Mucosa of rectum (tissue), 2 donors: ENCODE measurements around the gene MIAT.

Source experiments
- H3K27ac ChIP-seq, 2 donors: one replicate each; pipeline ENCODE4 v1.7.0; 2013; ENCODE audit warnings: inconsistent platforms in 2 of 2, low read depth in 2 of 2, low read length in 2 of 2
- H3K27me3 ChIP-seq, 2 donors: one replicate each; pipeline ENCODE4 v1.7.0; 2013; ENCODE audit warnings: low read length in 2 of 2; ENCODE audit not compliant: control insufficient read depth in 2 of 2, insufficient read depth in 2 of 2
- H3K36me3 ChIP-seq, 2 donors: one replicate each; pipeline ENCODE4 v1.7.0; 2013; ENCODE audit warnings: low read length in 2 of 2; ENCODE audit not compliant: control insufficient read depth in 2 of 2, insufficient read depth in 2 of 2
- H3K4me1 ChIP-seq, 2 donors: one replicate each; pipeline ENCODE4 v1.7.0; 2013; ENCODE audit warnings: low read length in 2 of 2, mild to moderate bottlenecking in 1 of 2; ENCODE audit not compliant: control insufficient read depth in 2 of 2, insufficient read depth in 2 of 2
- H3K4me3 ChIP-seq, 2 donors: one replicate each; pipeline ENCODE4 v1.7.0; 2013; ENCODE audit warnings: low read length in 2 of 2
- H3K9ac ChIP-seq, 2 donors: one replicate each; pipeline ENCODE4 v1.7.0; 2013; ENCODE audit warnings: low read length in 2 of 2, low read depth in 1 of 2, mild to moderate bottlenecking in 1 of 2
- H3K9me3 ChIP-seq, 2 donors: one replicate each; pipeline ENCODE4 v1.7.0; 2013; ENCODE audit warnings: low read length in 2 of 2; ENCODE audit not compliant: control insufficient read depth in 2 of 2
- donor health status: healthy.
- donor health status: Normal muscosa, but diverticular disease.

Gene MIAT

DNA sequence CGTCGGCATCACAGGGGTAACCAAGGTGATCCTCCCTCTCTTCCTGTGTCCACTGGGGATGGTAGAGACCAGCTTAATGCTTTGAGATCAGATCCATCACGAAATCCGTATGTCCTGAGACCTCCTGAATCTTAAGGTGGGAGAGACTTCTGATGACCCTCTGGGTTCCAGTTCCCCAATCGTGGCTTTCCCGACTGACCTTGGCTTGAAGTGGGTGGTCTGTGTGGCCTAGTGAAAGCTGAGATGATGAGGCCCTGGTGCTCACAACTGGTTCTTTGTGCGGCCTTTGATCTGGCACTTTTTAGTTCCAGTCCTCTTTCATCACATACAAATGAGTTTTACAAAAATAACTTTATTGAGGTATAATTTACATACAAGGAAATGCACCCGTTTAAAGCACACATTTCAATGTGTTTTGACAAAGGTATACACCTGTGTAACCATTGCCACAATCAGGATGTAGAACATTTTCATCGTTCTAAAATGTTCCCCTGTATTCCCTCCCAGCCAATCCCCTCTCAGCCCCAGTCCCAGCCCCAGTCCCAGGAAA lies 6.1 kb downstream of the MIAT start:
- H3K27ac ChIP-seq, result no peak overlapping the region
- peaks cover 0 to 6% of the 10 kb centered on the region in 2 donors for H3K4me1 ChIP-seq
- peaks cover 5 to 6% of the 10 kb centered on the region in 2 donors for H3K27me3 ChIP-seq
- no peaks in the 10 kb centered on the region for H3K9me3 ChIP-seq
- H3K9ac ChIP-seq, result no peak overlapping the region
- no peaks in the 10 kb centered on the region for H3K36me3 ChIP-seq
- no peak overlapping the region for H3K4me3 ChIP-seq

DNA sequence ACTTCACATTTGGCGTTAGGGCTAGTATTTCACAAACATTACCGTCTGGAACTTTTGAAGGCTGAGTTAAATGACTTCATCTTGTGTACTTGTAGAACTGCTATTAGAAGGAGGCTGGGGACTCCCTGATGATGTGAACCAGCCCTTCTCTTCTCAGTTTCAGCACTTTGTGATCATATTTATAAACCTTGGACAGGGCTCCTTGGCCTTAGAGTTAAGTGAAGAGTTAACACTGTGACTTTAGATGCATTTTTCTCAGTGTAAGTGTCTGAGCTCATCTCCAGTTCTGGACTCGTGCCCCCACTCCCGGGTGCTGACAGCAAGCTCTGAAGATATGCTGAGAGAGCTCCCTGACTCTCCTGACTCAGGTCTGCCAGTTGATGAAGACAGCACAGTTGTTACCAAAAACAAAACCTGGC lies 8.4 kb downstream of the MIAT start:
- Histone ChIP-seq H3K36me3 (no peaks in the 10 kb centered on the region), H3K4me1 (no peaks in the 10 kb centered on the region), H3K4me3 (no peak overlapping the region), H3K27me3 (peaks cover 0 to 5% of the 10 kb centered on the region in 2 donors), H3K9ac (no peak overlapping the region), H3K9me3 (no peaks in the 10 kb centered on the region), H3K27ac (no peak overlapping the region)

DNA sequence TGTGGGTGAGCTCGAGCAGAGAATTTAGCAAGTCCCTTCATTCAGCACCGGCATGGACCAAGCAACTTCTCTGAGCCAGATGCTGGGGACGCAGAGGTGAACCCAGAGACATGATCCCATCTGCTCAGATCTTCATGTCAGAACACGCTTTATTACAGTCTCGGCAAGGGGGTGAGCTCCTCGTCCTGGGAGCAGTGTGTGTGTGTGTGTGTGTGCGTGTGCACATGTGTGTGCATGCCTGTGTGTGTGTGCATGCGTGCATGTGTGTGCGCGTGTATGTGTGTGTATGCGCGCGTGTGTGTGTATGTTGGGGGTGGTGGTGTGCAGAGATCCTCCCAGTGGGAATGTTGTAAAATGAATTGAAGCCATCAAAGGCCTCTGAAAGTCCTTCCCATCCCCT lies 9.8 kb downstream of the MIAT start:
- Histone ChIP-seq H3K9ac (no peak overlapping the region), H3K4me1 (peaks cover 2 to 3% of the 10 kb centered on the region in 2 donors), H3K9me3 (no peaks in the 10 kb centered on the region), H3K36me3 (no peaks in the 10 kb centered on the region), H3K4me3 (no peak overlapping the region), H3K27me3 (peaks cover 0 to 3% of the 10 kb centered on the region in 2 donors), H3K27ac (no peak overlapping the region)

DNA sequence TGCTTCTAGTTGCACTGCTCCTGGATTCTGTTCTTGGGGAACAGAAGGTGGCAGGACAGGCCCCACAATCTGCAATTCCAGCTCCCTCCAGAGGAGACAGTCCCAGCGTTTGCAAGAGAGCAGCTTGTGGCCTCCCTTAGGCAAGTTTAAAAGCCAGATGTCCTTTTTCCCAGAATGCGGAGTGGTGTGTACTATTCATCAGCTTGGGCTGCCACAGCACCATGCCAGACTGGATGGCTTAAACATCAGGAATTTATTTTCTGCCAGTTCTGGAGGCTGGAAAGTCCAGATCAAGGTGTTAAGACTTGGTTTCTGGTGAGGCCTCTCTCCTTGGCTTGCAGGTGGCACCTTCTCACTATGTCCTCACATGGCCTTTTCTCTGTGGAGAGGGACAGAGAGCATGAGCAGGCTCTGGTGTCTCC lies 11.7 kb downstream of the MIAT start:
- Histone ChIP-seq H3K9ac (no peak overlapping the region), H3K4me3 (no peak overlapping the region), H3K36me3 (no peaks in the 10 kb centered on the region), H3K27me3 (no peaks in the 10 kb centered on the region), H3K27ac (no peak overlapping the region), H3K4me1 (peaks cover 14 to 15% of the 10 kb centered on the region in 2 donors), H3K9me3 (no peaks in the 10 kb centered on the region)

DNA sequence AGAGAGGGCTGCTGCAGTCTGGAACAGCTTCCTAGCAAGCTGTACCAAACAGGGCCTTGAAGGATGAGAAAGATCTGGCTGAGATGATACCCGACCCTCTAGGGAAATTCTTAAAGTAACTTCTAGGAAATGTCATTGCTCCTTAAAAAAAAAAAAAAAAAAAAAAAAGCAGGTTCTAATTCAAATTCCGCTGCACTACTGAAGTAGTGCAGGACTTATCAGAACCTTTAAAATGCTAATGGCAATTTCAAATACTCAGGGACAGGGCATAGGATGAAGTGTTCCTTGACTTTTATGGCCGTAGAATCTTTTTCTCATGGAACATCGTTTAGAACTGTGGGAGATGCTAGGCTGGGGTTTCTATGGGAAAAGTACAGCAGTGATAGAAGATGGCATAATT lies 13.1 kb downstream of the MIAT start:
- Histone ChIP-seq H3K9ac (no peak overlapping the region), H3K27me3 (no peaks in the 10 kb centered on the region), H3K36me3 (no peaks in the 10 kb centered on the region), H3K4me1 (peaks cover 17 to 24% of the 10 kb centered on the region in 2 donors), H3K27ac (peak overlapping the region in 1 of 2 donors; percentile 98), H3K4me3 (no peak overlapping the region), H3K9me3 (no peaks in the 10 kb centered on the region)

DNA sequence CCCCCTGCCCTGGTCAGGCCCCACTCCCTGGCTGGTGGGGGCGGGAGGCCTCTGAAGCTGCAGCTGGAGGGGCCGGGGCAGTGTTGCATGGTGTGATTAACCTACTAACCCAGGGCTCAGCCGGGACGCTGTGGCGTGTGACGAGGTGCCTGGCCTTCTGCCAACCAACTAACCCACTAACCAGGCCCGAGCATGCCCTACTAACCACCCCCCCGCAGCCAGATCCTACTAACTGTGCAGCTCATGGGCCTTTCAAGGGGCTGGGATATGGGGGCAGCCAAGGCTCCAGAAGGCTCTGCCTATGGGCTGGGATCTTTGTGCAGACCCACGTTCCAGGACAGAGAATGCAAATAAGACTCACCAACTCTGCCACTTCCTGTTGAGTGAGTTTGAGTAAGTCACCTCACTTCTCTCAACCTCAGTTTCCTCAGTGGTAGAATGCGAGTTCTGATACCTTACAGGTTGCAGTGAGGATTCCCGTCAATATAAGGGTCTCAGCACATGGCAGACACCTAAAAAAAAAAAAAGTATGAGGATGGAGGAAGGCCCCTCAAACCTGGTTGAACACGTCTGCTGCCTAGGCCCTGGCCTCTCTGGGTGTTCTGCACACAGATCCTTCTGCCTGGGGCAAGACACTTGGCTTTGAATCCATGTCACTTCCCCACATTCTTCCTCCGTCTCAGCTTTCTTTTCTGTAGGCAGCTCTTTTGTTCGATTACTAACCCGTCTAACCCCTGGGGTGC lies 14.1 kb downstream of the MIAT start:
- Histone ChIP-seq H3K9me3 (no peaks in the 10 kb centered on the region), H3K27ac (peak overlapping the region; percentile 93 to 98), H3K36me3 (no peaks in the 10 kb centered on the region), H3K4me3 (peak overlapping the region in 1 of 2 donors; percentile 28), H3K4me1 (peaks cover 17 to 24% of the 10 kb centered on the region in 2 donors), H3K27me3 (no peaks in the 10 kb centered on the region), H3K9ac (no peak overlapping the region)

DNA sequence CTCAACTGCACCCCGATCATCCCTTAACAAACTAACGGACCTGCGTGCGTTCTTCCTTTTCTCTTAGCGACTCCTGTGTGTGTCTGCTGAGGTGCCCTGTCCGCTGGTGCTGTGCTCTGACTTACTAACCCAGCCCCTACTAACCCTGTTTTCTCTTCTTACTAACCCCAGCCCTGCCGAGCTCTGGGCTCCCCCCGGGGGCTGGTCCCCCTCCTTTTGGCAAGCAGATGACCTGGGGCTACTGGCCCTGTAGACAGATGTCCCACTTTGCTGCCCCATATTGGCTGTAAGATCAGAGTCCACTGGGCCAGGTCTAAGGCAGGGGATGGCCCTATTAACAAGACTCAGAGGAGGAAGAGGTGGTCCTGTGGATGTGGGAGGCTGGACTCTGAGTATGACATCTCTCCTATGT lies 14.7 kb downstream of the MIAT start:
- Histone ChIP-seq H3K27ac (peak overlapping the region; percentile 93 to 98), H3K4me3 (peak overlapping the region; percentile 93 to 96), H3K36me3 (no peaks in the 10 kb centered on the region), H3K4me1 (peaks cover 17 to 24% of the 10 kb centered on the region in 2 donors), H3K9me3 (no peaks in the 10 kb centered on the region), H3K9ac (peak overlapping the region in 1 of 2 donors; percentile 81), H3K27me3 (no peaks in the 10 kb centered on the region)

DNA sequence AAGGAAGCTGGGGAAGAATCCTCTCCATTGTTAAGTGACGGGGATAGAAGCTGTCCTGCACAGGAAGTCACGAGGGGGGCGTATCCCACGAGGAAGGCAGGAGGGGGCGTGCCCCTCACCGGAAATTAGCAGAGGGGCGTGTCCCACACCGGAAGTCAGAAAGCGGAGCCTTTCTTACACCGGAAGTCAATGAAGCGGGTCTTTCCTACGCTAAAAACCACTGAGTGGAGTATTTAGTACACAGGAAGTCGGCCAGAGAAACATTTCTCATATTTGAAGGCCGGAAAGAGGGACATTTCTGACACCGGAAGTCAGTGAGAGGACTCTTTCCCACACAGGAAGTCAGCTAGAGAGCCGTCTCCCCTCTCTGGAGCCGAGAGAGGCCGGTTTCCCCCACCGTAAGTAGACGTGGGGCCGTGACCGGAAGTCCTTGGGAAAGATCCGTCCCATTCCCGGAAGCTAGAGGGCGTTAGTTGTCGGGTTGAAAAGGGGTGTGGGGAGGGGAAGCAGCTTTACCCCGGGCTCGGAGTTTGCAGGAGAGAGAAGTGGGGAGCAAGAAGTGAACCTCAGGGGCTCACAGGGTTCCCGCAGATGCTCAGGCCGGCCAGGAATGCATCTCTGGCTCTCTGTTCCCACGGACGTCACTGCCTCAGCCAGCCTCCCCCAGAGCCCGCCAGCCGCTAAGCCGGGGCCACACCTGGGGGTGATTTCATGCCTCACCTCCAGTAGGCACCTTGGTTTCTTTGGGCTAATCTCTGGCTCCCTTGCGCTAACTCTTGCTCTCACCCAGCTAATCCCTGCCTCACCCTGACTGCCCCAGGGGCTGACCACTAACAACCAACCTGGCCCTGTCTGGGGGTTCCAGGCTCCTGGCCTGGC lies 15.4 kb downstream of the MIAT start:
- H3K4me3 ChIP-seq, result peak overlapping the region; percentile 93 to 96
- H3K4me1 ChIP-seq, result peaks cover 17 to 24% of the 10 kb centered on the region in 2 donors
- H3K9me3 ChIP-seq, result no peaks in the 10 kb centered on the region
- no peaks in the 10 kb centered on the region for H3K36me3 ChIP-seq
- H3K9ac ChIP-seq, result peak overlapping the region; percentile 81 to 83
- no peaks in the 10 kb centered on the region for H3K27me3 ChIP-seq
- H3K27ac ChIP-seq, result peak overlapping the region; percentile 93 to 98

DNA sequence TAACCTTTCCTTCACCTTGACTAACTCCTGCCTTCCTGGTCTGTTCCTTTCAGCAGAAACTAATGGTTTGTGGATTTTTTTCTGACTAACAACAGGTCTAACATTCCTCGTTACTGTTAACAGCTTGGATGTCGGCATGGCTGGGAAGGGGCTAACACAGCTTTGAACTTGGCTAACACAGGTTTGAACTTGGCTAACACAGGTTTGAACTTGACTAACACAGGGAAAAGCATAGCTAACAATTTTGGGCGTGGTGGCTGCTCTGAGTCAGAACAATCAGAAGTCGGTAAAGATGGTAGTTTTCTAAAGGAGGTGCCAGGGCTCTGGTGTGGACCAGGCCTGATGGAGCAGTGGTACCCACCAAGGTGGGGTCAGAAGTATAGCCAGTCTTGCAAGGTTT lies 16.1 kb downstream of the MIAT start:
- H3K4me3 ChIP-seq, result peak overlapping the region; percentile 93 to 96
- peak overlapping the region; percentile 81 to 83 for H3K9ac ChIP-seq
- H3K27ac ChIP-seq, result peak overlapping the region; percentile 93 to 98
- no peaks in the 10 kb centered on the region for H3K27me3 ChIP-seq
- no peaks in the 10 kb centered on the region for H3K36me3 ChIP-seq
- no peaks in the 10 kb centered on the region for H3K9me3 ChIP-seq
- H3K4me1 ChIP-seq, result peaks cover 17 to 24% of the 10 kb centered on the region in 2 donors
